Astrocyte of the spinal cord (primary cell): ENCODE results near the gene ASPSCR1.

Experiments
- DNase-seq: peaks from one replicate; pipeline ENCODE4 v3.0.0; 2011; ENCODE audit warnings: low read depth, low spot score
- H3K4me3 ChIP-seq: 2 replicates; pipeline ENCODE4 v1.5.1; 2011; ENCODE audit warnings: low read depth, mild to moderate bottlenecking, low read length, moderate library complexity
- in situ Hi-C: cut with HindIII; loops from 2 replicates; pipeline ENCODE4 v1.10.0; 2017; ENCODE audit warnings: low sequenced_read_pairs
- TF ChIP-seq, protein P1 (sequence below): IDR thresholded peaks from 2 replicates; pipeline ENCODE4 v1.5.1; 2012; ENCODE audit warnings: low read depth, mild to moderate bottlenecking, low read length, inconsistent platforms

ASPSCR1 gene

DNA sequence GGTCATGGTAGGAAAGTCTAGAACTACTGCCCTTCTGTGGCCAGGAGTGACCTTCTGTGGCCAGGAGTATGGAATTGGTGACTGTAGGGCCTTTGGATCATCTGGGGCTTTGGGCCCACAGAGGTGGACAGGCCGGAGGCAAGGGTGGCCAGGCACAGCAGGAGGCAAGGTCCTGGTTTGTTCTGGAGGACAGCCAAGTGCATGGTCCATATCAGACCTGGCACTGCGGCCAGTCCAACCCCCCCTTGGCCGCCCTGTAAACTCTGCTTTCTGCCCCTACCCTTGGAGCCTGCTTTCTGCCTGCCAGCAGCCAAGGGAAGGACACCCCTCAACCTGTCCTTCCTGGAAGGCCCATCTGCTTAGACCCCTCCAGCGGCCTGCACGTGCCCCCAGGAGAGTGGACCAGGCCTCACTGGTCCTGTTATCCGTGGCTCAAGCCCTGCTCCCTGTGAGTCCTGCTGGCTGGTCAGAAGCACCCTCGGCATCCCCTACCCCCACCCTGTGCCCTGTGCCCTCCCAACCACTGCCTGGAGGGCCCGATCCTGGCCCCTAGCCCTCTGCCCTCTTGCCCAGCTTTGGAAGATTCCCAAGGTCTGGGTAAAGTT lies 62.4 kb downstream of the ASPSCR1 start:
- H3K4me3 ChIP-seq: no peak overlapping the region
- DNase-seq: no peak
- TF ChIP-seq, protein P1, sequence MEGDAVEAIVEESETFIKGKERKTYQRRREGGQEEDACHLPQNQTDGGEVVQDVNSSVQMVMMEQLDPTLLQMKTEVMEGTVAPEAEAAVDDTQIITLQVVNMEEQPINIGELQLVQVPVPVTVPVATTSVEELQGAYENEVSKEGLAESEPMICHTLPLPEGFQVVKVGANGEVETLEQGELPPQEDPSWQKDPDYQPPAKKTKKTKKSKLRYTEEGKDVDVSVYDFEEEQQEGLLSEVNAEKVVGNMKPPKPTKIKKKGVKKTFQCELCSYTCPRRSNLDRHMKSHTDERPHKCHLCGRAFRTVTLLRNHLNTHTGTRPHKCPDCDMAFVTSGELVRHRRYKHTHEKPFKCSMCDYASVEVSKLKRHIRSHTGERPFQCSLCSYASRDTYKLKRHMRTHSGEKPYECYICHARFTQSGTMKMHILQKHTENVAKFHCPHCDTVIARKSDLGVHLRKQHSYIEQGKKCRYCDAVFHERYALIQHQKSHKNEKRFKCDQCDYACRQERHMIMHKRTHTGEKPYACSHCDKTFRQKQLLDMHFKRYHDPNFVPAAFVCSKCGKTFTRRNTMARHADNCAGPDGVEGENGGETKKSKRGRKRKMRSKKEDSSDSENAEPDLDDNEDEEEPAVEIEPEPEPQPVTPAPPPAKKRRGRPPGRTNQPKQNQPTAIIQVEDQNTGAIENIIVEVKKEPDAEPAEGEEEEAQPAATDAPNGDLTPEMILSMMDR: no peak
- in situ Hi-C loops: no loop called here

DNA sequence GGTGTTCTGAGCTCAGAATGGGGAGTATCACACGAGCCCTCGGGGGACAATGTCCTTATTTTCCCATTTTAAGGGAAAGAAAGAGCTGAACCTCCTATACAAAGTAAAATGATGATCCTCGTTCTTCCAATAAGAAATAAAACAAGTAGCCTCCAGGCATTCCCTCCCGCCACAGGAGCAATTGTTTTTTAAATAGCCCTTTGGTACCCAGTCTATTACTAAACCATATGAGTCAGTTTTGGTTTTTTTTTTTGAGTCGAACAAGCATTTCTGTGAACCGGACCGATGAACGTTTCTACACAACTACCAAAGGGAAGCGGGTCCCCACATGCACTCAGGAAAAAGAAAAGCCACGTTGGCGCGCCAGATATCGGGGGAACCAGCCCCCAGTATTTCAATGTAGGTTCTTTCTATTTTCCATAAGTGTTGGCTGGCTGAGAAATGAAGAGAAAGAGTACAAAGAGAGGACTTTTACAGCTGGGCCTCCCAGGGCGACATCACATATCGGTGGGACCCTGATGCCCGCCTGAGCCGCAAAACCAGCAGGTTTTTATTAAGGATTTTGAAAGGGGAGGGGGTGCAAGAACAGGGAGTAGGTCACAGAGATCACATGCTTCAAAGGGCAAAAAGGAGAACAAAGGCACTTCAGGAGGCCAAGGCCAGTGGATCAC lies 63.9 kb downstream of the ASPSCR1 start:
- no peak for DNase-seq
- H3K4me3 ChIP-seq: no peak overlapping the region
- TF ChIP-seq, protein P1: no peak
- in situ Hi-C loops: no loop called here

DNA sequence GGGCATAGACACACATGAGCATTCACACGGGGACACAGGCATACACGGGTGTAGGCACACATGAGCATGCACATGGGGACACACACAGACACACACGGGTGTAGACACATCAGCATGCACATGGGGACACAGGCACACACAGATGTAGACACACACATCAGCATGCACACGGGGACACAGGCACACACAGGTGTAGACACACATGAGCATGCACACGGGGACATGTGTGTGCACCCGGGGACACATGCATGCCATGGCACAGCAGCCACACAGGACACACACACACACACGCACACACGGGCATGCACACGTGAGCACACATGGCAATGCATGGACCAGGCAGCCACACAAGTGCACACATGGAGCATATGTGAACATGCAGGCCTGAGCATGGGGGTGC lies 65.2 kb downstream of the ASPSCR1 start:
- in situ Hi-C loops: no loop called here
- no peak for DNase-seq
- TF ChIP-seq, protein P1: no peak
- no peak overlapping the region for H3K4me3 ChIP-seq

DNA sequence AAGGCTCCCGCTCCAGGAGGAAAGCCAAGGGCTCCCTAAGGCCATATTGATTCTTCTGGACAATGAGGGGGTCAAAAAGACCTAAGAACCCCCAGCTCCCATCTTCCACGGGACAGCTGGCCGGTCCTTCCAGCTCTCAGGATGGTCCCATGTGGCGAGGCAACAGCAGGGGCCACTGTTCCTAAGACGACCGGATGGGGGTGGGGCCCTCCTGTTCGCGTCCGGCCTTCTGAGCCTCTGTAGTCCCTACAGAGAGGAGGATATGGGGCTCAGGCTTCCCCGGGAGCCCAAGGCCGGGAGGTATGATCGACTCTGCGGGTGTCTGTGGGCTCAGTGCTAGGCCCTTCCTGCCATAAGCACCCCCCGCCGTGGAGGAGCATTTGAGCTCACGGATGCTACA lies 66.1 kb downstream of the ASPSCR1 start:
- no peak overlapping the region for H3K4me3 ChIP-seq
- in situ Hi-C loops: no loop called here
- TF ChIP-seq, protein P1: no peak
- DNase-seq: no peak

DNA sequence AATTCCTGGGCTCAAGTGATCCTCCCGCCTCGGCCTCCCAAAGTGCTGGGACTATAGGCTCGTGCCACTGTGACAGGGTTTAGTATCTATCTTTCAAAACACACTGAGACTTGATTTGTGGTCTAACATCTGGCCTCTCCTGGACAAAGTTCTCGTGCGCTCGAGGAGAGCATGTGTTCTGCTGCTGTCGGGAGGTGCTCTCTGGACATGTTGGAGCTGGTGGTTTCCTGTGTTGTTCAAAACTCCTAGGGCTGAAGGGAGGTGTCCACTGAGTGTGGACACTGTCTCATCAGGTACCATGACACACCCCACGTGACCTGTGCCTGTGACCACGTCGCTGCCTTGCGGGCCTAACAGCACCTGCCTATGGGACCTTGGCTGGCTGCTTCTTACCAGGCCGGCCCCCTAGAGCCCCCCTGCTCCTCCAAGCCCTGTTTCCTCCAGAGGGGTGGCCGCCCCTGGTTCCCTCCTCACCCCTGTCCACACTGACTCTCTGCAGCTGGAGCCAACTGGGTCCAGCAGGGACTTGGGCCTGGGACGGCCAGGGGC lies 68.6 kb downstream of the ASPSCR1 start:
- in situ Hi-C loops: no loop called here
- DNase-seq: no peak

DNA sequence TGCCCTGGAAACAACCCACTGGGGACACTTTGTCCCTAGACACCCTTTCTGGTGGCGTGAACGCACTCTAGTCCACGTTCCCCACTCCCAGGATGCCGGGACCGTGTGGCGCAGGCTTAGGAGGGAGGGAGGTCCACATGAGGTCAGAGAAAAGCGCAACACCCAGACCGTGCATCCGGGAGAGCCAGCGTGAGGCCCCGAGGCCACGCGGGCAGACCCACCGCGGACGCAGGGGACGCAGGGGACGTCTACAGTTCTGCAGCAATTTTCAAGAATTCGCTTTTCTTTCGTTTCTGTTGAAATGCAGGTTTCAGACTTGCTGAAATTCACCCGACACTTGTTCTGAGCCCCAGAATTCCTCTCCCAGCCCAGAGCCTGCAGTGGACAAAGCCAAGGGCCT lies 69.5 kb downstream of the ASPSCR1 start:
- H3K4me3 ChIP-seq: no peak overlapping the region
- DNase-seq: no peak
- in situ Hi-C loops: no loop called here
- TF ChIP-seq, protein P1: no peak

More for the DNA sequence above, 68.6 kb downstream of the ASPSCR1 start:
- H3K4me3 ChIP-seq: no peak overlapping the region
- TF ChIP-seq, protein P1: no peak
